ENCODE measurements around the gene SHB. TPM values are rescaled to one million over a fixed set of nuclear protein-coding genes. Genes with fewer than 3 reads are reported as not detected.

The SHB gene
- total and polyA plus RNA-seq, 7 donors: 4.0 to 30.7 (median 8.6) TPM

DNA sequence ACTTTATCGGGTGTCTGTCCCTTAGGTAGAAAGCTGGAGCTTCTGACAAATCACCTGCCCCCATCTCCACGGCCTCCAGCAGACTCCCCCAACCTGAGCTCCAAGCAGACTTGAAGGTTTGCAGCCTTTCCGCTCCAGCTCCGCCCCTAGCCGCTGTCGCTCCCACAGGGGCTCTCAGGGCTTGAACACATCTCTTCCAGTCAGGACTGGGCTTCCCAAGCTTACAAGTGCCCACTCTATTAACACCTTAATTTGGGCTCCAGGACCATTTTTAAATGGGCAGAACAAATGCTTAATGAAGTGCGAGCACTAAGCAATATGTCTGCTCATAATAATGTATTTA lies 147.9 kb downstream of the SHB start:
- peaks cover under 1% of the 10 kb centered on the region for H3K4me1 ChIP-seq
- H3K27ac ChIP-seq: no peak overlapping the region
- WGBS, 3 donors: 81 to 92% (median 90%) methylated on average over 7 of the region's 7 CpGs
- no peaks in the 10 kb centered on the region for H3K9me3 ChIP-seq
- peaks cover 2 to 9% of the 10 kb centered on the region in 2 donors for H3K36me3 ChIP-seq (ENCODE audit: insufficient read depth in 1 of 2, low read depth in 1 of 2)
- ATAC-seq: no peak
- H3K27me3 ChIP-seq (ENCODE audit: insufficient read depth in 3 of 3, low read length in 2 of 3): no peaks in the 10 kb centered on the region
- no peak for DNase-seq
- intact Hi-C loops (cut with DNase I): loop anchor here in 1 of 2 donors (5.0 kb wide), 1 partner anchor 96 kb away; no protein-coding TSS in a partner anchor
- H3K4me3 ChIP-seq: no peak overlapping the region
- TF ChIP-seq, protein P1, sequence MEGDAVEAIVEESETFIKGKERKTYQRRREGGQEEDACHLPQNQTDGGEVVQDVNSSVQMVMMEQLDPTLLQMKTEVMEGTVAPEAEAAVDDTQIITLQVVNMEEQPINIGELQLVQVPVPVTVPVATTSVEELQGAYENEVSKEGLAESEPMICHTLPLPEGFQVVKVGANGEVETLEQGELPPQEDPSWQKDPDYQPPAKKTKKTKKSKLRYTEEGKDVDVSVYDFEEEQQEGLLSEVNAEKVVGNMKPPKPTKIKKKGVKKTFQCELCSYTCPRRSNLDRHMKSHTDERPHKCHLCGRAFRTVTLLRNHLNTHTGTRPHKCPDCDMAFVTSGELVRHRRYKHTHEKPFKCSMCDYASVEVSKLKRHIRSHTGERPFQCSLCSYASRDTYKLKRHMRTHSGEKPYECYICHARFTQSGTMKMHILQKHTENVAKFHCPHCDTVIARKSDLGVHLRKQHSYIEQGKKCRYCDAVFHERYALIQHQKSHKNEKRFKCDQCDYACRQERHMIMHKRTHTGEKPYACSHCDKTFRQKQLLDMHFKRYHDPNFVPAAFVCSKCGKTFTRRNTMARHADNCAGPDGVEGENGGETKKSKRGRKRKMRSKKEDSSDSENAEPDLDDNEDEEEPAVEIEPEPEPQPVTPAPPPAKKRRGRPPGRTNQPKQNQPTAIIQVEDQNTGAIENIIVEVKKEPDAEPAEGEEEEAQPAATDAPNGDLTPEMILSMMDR (IDR thresholded peaks at IDR 0.05): no peak

DNA sequence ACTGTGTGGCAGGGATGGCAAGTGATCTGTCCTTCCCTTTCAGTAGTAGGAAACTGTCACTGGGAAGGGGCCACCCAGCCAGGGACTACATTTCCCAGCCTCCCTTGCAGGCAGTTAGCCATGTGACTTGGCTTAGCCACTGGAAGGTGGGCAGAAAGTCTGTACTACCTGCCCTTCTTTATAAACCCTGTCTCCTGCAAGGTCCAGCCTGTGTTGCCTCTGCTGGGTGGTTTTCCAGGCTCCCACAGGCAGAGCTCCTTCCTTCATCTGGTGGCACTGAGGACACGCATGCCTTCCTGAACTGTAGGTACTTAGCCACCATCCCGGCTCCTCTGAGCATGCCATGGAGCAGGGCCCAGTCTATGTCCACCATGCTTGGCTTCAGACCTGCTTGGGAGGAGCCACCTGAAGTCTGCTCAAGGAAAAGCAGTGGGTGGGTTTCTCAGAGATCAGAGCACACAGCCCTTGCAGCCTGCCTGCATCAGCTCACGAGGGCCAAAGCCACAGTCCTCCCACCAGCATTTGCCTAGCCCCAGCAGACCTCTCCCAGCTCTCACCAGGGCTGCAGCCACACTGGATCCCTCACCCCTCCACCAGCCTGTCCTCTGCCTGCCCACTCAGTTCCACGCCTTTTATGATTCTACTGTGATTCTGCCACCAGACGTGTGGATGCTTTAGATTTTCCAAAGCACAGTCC lies 148.4 kb downstream of the SHB start:
- no peak for DNase-seq
- Histone ChIP-seq H3K9me3 (no peaks in the 10 kb centered on the region), H3K36me3 (ENCODE audit: insufficient read depth in 1 of 2, low read depth in 1 of 2) (peaks cover 2 to 9% of the 10 kb centered on the region in 2 donors), H3K27ac (no peak overlapping the region), H3K4me1 (peaks cover 4% of the 10 kb centered on the region), H3K27me3 (ENCODE audit: insufficient read depth in 3 of 3, low read length in 2 of 3) (no peaks in the 10 kb centered on the region), H3K4me3 (no peak overlapping the region)
- TF ChIP-seq, protein P1 (IDR thresholded peaks at IDR 0.05): no peak
- WGBS, 3 donors: 82 to 90% (median 89%) methylated on average over 5 of the region's 5 CpGs
- peak in 1 of 4 donors; percentile 50 for ATAC-seq
- intact Hi-C loops (cut with DNase I): loop anchor here in 1 of 2 donors (5.0 kb wide), 1 partner anchor 97 kb away; no protein-coding TSS in a partner anchor

- Histone ChIP-seq H3K27ac (no peak overlapping the region), H3K36me3 (ENCODE audit: insufficient read depth in 1 of 2, low read depth in 1 of 2) (peaks cover 2 to 9% of the 10 kb centered on the region in 2 donors), H3K4me3 (no peak overlapping the region), H3K9me3 (no peaks in the 10 kb centered on the region), H3K4me1 (peaks cover 4% of the 10 kb centered on the region), H3K27me3 (ENCODE audit: insufficient read depth in 3 of 3, low read length in 2 of 3) (no peaks in the 10 kb centered on the region)
- intact Hi-C loops (cut with DNase I): loop anchor here (5.0 to 10.0 kb wide), 5 partner anchors 47 to 345 kb away; partner anchors contain the start of gene SHB (in 2 of the 2)
- TF ChIP-seq, protein P1 (IDR thresholded peaks at IDR 0.05): no peak
- DNase-seq: no peak
- no peak for ATAC-seq
- WGBS, 3 donors: 87 to 94% (median 88%) methylated on average over 6 of the region's 6 CpGs
Observed at GRCh38 chr9:37919956-37920335, 149.1 kb downstream of the SHB start.

DNA sequence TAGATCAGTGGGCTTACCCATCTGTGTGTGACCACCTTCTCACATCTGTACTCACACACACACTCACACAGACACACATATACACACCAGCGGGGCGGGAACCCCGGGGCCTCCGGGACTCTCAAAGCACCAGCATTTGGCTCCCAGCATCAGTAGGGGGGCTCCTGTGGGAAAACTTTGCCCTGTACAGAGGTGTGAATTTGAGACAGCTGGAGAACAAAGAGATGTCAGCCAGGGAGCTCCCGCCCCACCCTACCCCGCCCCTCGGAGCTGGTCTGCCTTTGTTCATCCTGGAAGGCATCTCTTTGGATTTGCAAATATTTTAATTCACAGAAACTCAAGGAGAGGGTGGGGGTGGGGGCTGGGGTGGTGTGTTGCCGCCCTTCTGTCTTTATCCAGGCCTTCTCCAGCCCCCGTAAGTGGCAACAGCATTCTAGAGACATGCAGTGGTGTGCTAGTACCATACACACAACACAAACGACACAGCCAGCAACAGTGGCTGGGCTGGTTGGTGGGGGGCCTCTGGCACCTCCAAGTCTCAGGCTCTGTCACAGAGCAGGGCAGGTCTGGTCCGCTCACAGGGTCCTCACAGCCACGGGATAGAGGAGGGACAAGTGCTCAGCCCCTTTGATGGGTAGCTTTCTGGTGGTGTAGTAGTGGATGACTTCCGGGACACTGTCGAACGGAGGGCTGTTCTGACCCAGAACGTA lies 149.6 kb downstream of the SHB start:
- Histone ChIP-seq H3K27me3 (ENCODE audit: insufficient read depth in 3 of 3, low read length in 2 of 3) (no peaks in the 10 kb centered on the region), H3K36me3 (ENCODE audit: insufficient read depth in 1 of 2, low read depth in 1 of 2) (peaks cover 2 to 9% of the 10 kb centered on the region in 2 donors), H3K9me3 (no peaks in the 10 kb centered on the region), H3K4me1 (peaks cover 4% of the 10 kb centered on the region), H3K4me3 (no peak overlapping the region), H3K27ac (no peak overlapping the region)
- intact Hi-C loops (cut with DNase I): loop anchor here (5.0 to 10.0 kb wide), 4 partner anchors 48 to 345 kb away; partner anchors contain the start of gene SHB (in 2 of the 2)
- TF ChIP-seq, protein P1 (IDR thresholded peaks at IDR 0.05): no peak
- ATAC-seq (no peak), DNase-seq (no peak)
- 83 to 87% (median 84%) methylated on average over 16 of the region's 16 CpGs for WGBS, 3 donors

Measured in psoas muscle (tissue), 8 donors.